HG02970 (cell line): ENCODE measurements around the gene KRTCAP2.
A peak's percentile ranks its signal among the peaks of the same experiment; 100 is the strongest.
"Not testable (repeated sequence)": the region's sequence is repeated elsewhere in the genome, so short reads cannot be mapped to it uniquely, and the experiment has no call there.

Experiments
- ATAC-seq: cut with Tn5 transposase; IDR thresholded peaks from one replicate; pipeline ENCODE4 v1.9.1; 2021; ENCODE audit warnings: mild to moderate bottlenecking, moderate library complexity, moderate number of reproducible peaks; ENCODE audit not compliant: unreplicated experiment, low FRiP score

KRTCAP2 gene

DNA sequence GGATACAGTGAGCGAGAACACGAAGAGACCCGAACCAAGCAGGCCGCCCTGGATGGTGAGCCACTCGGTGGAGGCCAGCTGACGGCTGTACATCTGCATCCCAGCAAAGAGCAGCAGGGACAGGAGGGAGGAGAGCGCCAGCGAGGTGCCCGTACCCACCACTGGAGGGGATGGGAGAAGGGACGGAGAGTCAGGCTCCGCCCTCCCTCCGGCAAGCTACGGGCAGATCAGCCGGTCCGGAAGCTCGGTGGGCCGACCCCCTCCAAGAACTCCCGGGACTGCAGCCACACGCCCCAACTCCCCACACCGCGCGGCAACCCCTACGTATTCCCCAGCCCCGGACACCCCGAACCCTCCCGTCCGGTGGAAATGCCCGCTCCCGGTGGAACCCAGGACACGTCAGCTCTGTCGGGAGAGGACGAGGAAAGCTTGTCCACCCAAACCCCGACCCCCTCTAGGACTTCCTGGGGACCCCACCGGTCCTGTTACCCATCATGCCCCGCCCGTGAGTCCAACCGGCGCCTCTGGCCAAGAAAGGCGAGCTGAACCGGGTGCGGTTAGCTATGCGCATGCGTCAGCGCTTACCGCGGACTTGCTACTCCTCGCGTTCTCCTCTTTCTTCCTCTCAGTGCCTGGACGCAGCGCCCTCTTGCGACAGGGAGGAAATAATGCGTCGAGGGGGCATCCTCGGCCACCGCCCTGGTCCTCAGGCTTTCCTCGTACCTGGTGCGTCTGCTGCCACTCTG, at the start of gene KRTCAP2:
Gene KRTCAP2, minus strand, starts transcription at position 573 of the 746 bp plus-strand sequence. Its CDS starts 80 bp downstream, at position 493.
- peak; percentile 82 for ATAC-seq

DNA sequence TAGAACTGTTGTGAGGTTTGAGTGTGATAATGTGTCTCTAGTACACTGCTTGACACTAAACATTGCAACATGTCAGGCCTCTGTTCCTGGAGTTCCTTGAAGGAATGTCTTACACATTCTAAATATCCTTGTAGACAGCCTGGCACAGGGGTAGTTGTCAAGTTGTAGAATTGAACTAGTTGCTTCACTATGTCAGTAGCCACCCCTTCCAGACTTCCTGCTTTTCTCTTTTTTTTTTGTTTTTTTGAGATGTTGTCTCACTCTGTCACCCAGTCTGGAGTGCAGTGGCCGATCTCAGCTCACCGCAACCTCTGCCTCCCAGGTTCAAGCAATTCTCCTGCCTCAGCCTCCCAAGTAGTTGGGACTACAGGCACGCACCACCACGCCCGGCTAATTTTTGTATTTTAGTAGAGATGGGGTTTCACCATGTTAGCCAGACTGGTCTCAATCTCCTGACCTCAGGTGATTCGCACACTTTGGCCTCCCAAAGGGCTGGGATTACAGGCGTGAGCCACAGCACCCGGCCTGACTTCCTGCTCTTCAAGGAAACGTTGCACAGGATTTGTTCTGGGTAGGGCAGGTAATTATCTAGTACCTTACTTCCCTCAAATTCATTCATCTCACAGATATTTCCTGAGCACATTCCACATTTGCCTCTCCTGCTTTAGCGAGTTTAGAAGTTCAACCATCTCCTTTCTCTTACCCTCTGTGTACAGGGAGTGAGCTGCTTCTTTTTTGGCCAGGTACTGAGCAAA, 47.3 kb upstream of the KRTCAP2 start:
- ATAC-seq: not testable (repeated sequence)

DNA sequence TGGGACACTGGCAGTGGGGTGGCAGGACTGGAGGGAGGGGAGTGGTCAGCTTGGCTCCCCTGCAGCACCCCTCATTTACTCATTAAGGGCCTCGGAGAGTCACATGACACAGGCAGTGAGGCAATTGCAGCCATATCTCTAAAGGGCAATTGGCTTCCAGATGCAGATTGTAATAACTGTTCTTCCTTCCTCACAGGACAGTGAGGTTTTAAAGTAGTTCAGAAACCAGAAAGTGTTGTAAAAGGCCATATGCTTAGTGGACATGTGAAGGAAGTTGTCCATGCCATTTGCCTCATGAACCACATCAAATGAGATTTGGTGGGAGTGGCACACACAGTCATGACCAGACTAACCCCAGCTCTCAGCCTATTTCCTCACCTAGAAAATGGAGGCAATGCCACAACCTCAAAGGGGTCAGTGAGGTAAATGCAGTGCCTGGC, 46.5 kb upstream of the KRTCAP2 start:
- ATAC-seq: no peak

- ATAC-seq: no peak
Observed at GRCh38 chr1:155218854-155219591, 45.9 kb upstream of the KRTCAP2 start.

GRCh38 chr1:155214702-155215101, 41.6 kb upstream of the KRTCAP2 start:
- not testable (repeated sequence) for ATAC-seq

- not testable (repeated sequence) for ATAC-seq
Observed at GRCh38 chr1:155212051-155212440, 38.9 kb upstream of the KRTCAP2 start.

DNA sequence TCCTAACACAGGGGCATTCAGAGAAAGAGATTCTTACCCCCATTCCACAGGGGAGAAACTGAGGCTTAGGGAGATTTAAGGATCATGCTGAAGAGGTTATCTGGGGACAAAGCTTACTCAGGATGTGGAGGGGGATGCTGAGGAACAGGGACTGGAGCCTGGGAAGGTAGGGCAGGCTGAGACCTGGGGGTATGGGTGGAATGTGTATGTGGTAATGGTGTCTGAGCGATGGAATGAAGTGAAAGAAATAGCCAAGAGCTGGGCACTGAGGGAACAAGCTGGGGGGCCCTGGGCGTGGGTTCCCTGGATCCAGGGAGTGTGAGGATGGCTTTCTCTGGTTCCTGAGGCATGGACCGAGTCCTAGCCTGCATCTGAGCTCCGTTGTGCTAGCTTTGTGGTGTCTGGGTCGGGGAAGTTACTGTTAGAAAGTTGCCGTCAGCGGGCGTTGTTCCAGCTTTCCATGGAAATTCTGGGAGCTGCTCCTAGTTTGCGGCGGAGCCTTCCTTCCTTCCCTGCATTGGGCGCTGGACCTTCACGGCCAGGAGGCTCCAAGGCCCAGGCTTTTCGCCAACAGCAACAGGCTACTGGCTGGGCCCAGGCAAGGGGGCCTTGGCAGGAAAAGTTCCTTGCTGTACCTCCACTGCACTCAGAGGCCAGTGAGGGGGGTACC, 38.4 kb upstream of the KRTCAP2 start:
- not testable (repeated sequence) for ATAC-seq

- ATAC-seq: no peak
Observed at GRCh38 chr1:155210314-155211104, 37.4 kb upstream of the KRTCAP2 start.

DNA sequence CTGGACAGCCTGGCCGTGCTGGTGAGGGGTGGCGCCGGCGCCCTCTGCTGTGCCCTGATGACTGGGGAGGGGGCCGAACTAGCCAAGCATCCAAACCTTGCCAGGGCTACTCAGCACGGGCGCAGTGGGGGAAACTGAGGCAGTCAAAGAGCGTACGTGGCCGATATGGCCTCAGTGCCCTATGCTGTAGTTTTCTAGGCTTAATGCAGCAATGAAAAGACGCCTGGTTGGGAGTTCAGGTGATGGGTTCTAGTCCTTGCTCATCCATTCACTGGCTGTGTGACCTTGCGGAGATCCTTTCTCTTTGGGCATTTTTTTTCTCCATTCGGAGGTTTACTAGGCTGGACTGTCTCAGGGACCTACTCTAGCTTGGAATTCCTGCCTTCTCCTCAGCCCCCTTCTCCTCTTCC, 36.2 kb upstream of the KRTCAP2 start:
- no peak for ATAC-seq

DNA sequence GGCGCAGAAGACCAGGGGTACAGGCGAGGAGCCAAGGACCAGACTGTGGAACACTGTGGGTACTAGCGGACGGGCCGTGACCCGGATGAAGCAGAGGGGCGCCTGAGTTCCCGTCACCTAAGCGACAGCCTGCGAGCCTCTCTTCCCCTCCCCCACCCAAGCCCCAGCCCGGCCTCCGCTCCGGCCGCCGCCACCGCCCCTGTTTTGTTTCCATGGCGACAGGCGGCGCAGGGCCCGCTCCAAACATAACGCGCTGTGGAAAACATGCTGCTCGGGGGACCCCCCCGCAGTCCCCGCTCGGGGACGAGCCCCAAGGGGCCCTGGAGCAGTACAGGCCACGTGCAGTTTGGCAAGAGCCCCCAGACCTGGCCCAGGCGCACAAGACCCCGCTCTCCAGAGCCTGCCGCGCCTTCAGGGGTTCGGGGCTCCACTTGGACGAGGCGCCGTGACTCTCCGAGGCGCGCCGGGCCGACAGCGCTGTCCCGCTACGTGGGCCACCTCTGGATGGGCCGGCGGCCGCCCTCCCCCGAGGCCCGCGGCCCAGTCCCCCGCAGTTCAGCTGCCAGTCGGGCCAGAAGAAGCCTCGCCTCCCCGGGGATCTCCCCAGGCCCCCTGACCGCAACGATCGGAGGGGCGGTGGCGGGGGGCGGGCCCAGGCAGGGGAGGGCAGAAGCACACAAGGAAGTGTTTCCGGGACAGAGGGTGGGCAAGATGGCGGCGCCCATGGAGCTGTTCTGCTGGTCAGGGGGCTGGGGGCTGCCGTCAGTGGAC, 35.6 kb upstream of the KRTCAP2 start, which contains the start of gene MTX1:
Gene MTX1, plus strand, starts transcription at position 155 of the 771 bp plus-strand sequence. Its CDS starts 110 bp downstream, at position 265.
- peak; percentile 67 for ATAC-seq

DNA sequence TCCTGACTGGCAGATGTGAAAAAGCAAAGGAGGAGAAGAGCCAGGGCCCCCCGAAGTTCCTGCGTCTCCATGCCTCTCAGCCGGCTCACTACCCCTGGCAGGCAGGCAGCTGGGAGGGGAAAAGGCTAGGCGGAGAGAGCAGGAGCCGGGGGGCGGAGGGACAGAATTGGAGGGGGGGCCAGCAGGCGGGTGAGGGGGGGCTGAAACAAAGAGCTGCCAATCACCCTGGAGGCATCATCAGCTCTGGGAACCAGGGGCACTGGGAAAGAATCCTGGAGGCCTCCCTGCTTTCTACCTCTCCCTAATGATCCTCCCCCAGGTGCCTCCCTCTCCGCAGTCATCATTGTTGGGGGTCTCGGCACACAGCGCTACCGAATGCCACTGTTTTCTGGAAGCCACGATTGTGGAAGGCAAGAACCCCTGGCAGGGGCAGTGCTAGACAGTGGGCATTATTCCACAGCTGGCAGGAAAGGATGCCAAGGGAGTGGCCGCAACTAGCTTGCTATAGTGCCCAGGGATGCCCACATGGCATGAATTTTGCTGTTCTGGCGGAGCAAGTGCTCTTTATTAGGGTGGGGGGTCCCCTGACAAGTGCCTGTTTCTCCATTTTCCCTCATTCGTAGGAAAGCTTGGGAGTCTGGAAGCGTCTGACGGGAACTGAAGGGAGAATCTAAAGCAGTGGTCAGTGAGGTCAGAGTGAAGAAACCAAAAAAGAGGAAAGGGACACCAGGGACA, 34.9 kb upstream of the KRTCAP2 start, which contains the start of gene THBS3:
Gene THBS3, minus strand, starts transcription at position 92 of the 735 bp plus-strand sequence. Its CDS starts 21 bp downstream, at position 71.
- ATAC-seq: no peak

GRCh38 chr1:155206891-155207805, 34.0 kb upstream of the KRTCAP2 start:
- no peak for ATAC-seq

GRCh38 chr1:155205969-155206593, 33.0 kb upstream of the KRTCAP2 start:
- no peak for ATAC-seq

DNA sequence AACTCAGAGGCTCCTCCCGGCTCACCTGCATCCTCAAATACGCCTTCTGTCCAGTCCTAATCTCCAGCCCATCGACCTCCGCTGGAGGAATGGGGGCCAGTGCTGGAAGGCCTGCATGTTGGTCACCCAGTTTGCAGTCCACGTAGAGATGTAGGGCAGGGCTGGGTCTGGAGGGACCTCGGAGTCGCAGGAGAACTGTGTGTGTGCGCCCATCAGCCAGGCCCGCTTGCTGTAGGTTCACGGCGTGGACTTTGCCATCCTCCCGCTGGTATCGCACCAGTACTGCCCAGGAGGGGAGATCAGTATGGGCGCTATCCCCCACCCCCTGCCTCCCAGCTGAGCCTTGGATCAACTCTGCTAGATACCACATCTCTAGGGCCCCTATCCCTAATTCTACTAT, 31.9 kb upstream of the KRTCAP2 start:
- ATAC-seq: no peak

DNA sequence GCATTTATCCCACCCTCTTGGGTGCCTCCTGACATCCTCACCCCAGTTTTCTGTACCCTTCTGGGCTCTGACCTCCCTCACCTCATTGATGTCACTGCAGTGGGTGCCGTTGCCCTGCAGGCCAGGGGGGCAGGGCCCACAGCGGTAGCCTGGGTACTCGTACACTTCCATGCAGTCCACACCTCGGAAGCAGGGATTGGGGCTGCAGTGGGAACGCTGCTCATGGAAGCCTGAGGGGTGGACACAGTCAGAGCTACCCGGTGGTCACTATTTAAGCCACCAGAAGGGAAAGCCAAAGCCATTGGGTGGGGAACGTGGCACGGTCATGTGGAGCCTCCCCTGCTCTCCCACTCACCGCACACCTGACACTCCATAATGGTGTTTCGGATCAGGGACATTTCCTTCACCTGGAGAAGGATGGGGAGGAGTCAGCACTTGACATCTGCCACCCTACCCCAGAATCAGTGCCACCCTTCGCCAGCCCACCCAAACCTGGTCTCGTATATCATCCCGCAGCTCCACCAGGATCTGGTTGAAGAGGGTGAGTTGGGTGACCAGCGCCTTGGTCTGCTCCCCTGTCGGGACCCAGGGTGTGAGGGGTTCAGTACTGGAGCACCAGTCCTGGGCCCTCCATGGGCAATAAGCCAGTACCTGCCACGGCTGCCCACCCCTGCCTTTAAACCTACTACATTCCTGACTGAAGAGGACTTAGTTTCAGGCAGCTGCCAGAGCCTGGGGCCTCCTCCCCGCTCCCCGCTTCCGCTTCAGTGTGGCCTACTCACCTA, 29.8 kb upstream of the KRTCAP2 start:
- ATAC-seq: no peak

DNA sequence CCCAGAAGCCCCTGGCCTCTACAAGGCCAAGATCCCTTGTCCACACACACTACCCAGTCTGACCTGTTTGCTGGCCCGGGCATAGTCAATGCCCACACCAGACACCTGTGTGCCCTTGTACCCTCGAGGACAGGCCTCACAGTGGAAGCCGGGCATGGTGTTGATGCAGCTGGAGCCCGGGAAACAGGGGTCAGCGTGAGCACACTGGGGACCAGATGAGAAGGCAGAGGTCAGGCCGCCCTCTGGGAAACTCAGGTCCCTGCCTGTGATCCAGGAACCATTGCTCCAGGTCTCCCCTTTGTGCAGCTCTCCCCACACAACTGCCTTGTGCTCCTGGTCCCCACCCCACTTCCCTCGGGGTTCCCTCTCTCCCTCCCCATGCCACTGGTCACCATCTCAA, 29.1 kb upstream of the KRTCAP2 start:
- ATAC-seq: no peak
